HG03439 (cell line): ENCODE data around the gene MEF2D.

Experiments
- ATAC-seq: cut with Tn5 transposase; IDR thresholded peaks from one replicate; pipeline ENCODE4 v1.9.1; 2021; ENCODE audit warnings: mild to moderate bottlenecking, moderate library complexity; ENCODE audit not compliant: unreplicated experiment

The MEF2D gene

DNA sequence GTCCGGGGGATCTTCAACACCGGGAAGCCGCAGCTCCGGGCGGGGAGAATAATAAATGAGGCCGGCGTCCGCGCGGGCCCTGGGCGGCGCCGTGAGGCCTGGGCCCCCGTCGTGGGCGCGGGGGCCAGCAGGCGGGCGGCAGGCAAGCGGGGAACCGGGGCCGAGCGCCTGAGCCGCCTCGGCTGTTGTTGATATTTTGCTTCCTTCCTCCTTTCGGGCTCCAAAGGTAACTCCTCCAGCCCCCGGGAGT is at the start of gene MEF2D:
MEF2D (minus strand) TSS at position 233 of the 250 bp plus-strand sequence. CDS start 17,483 bp downstream, outside the sequence.
- ATAC-seq: no peak

DNA sequence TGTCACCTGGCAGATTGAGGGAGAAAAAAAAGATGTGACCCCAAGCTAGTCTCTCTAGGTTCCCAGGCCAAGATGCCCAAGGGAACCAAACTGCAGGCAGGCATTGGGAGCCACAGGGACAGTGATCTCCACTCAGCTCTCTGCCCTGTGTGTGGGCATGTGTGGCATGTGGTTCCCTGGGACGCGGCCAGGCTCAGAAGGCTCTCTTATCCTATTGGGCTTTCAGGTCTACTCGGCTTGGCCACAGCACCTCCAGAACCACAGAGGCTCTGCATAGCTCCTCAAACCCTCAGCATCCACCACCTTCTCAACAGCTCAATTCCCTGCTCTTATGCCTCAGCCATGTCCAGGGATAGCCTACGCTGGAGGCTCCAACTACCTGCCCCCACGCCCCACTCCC is 49.8 kb upstream of the MEF2D start:
- no peak for ATAC-seq

GRCh38 chr1:156549831-156550230 is 49.3 kb upstream of the MEF2D start:
- no peak for ATAC-seq

DNA sequence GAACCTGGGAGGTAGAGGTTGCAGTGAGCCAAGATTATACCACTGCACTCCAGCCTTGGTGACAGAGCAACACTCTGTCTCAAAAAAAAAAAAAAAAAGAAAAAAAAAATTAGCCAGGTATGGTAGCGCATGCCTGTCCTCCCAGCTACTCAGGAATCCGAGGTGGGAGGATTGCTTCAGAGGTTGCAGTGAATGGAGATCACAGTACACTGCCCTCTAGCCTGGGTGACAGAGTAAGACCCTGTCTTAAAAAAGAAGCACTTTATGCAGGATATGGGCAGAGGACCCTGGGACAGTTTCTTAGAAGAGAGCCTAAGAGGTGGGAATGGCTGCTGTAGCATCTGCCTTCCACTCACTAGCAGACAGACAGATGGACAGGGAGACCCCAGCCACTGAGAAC is 48.8 kb upstream of the MEF2D start:
- ATAC-seq: no peak

DNA sequence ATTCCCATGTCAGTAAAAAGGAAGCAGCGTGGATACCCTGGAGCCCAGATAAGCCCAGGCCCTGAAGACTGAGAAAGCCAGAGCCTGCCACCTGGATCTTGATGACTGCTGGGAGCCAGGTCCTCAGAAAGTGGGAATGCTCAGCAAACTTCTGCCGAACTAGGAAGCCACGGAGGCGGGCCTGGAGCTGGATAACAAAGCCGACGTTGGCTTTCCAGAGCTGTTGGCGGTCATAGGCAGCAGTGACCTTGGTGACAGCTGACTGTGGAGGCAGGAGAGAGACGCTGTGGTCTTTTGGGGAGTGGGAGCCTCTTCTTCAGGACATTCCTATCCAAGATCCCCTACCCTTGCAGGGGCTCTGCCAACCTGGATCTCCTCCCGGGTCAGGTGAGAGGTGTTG is 47.4 kb upstream of the MEF2D start:
- ATAC-seq: no peak

GRCh38 chr1:156547434-156547833 is 46.9 kb upstream of the MEF2D start:
- no peak for ATAC-seq

DNA sequence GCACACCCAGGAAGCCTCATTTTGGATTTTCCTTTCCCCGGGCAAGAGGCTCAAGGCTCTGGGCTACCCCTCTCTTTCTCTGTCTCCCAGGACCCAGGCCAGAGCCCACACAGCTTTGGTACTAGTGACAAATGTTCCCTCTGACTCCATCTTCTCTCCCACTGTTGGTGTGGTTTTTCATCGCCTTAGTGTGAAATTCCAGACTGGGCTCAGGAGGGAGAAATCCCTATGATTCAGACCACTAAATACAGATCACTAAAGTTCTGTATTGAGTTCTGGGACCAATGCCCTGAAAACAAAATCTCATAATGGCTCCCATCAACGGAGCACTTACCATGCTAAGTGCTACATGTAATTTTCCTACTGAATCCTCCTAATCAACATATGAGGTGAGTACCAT is 45.7 kb upstream of the MEF2D start:
- ATAC-seq: no peak

DNA sequence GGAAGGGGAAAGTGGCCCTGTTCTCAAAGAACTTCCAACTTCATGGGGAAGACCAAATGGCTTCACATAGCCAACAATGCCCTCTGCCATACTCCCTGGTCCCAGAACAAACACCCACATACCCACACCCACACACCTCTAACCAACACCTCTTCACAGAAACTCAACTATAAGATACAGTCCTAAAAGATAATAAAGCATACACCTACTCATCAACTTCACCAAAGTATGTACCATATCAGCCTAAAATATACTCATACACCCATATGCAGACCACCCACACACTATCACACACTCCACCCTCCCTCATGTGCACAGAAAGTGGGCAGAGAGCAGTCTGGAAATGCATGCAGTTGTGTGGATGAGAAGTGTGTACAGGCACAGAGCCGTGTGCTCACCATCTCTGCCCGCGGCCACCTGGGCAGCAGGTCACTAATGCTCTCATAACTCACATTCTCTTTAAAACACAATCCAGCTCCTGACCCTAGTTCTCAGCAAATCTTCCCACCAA is 44.1 kb upstream of the MEF2D start:
- ATAC-seq: no peak

DNA sequence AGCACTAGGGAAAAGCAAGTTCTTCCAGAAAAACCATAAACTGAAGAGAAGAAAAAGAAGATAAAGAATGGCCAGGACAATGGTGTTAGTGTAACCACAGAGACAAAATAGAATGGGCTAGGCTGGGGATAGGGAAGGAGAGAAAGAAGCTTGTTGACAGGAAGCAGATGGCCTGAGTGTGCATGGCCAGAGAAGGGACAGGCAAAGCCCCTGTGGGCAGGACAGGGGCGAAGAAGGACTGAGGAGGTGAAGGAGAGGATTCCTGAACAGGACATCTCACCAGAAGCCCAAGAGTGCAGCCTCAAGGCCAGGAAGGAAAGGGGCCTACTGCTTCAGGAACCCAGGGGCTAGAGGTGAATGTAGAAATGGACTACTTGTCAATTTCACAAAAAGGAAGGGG is 42.5 kb upstream of the MEF2D start:
- ATAC-seq: no peak

GRCh38 chr1:156540955-156541354 is 40.4 kb upstream of the MEF2D start:
- ATAC-seq: no peak

DNA sequence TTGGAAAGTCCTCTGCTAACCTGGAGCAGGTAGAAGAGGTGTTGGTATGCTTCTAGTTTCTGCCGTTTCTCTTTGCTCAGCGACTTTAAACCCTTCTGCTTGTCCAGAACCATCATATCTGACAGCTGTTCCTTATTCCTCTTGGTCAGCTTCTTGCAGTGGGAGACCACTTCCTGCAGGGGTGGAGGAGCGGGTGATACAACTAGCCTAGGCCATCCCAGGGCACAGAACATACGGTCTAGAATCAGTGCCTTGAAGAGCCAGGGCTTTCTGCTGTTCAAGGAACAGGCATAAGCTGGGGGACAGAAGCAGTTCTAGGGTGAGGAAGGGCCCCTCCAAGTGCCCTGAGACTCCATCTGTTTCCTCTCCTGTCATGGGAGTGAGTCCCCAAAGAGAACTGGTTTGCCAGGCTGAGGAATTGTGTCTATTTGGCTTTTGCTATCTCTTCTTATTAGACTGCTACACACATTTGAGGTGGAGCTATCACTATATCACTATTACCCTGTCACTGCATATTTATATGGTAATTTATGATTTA is 39.3 kb upstream of the MEF2D start:
- no peak for ATAC-seq

- no peak for ATAC-seq
These were observed 38.3 kb upstream of the MEF2D start for GRCh38 chr1:156538711-156539440.

DNA sequence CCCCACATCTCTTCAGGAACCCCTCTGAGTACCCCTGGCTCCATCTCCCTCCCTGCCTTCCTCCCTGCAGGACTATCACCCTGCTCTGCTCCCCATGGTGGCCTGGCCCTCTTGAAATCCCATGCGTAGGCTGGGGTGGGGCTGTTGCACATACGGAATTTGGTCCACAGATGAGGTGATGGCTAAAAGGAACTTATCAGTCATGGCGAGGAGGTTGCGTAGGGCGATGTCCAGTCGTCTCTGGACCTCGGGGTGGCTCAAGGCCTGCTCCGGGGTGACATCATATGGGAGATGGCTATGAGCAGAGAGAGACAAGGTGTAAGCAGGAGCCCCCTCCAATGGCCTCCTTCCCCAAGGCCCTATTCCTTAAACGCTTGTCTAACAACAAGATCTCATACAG is 36.5 kb upstream of the MEF2D start:
- ATAC-seq: no peak

- ATAC-seq: no peak
These were observed 34.0 kb upstream of the MEF2D start for GRCh38 chr1:156534424-156535060.

DNA sequence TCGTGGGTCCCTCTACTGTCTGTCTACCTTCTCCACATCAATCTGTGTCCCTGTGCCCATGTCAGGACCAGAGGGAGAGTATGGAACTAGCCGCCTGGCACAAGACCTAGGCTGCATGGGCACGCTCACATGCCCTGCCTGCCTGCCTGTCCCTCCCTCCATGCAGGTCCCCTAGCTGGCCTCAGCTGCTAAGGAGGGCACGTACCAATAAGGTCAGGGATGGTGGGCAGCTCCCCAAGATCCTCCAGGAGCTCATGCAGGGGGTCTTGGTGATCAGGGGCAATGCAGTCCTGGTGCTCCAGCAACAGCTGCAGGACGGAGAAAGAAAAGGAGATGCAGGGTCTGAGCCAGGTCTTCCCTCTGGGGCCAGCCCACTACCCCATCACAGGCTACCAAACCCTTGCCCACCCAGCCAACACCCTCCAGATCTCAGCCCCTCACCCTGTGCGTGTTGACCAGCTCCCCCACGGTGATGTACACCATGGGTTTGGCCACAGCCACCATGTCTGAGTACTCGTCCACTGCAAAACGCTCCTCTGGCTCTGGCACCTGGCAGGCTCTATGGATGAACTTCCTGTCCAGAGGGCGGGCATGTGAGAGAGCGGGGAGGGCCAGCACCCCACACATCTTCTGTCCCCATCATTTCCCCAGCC is 33.1 kb upstream of the MEF2D start:
- no peak for ATAC-seq

- no peak for ATAC-seq
These were observed 31.8 kb upstream of the MEF2D start for GRCh38 chr1:156532374-156532773.

GRCh38 chr1:156530006-156530405 is 29.4 kb upstream of the MEF2D start:
- no peak for ATAC-seq

DNA sequence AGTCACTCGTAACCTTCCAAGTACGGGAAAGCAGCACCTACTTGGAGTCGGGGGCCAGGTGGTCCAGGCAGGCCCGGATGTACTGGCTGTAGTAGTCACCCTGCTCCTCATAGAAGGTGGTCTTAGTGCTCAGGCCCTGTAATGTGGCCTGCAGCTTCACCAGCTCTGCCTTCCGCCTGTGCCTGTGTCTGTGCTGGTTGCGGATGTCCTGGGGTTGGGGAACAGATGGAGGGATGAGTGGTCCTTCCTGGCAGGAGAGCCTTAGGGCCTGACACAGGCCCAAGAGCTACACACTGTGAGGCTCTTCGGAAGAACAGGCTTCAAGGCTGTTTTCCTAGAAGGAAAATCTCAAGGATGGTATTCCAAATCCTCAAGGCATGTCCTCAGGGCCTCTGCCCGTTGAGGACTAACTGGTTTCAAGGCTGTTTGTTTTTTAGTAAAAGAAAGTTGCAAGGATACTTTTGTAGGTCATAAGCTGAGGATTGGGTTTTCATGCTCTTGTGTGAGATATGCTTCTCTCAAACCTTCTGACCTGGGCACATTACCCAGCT is 28.4 kb upstream of the MEF2D start:
- no peak for ATAC-seq

GRCh38 chr1:156528231-156528630 is 27.7 kb upstream of the MEF2D start:
- no peak for ATAC-seq

- ATAC-seq: no peak
These were observed 27.0 kb upstream of the MEF2D start for GRCh38 chr1:156527584-156527983.

DNA sequence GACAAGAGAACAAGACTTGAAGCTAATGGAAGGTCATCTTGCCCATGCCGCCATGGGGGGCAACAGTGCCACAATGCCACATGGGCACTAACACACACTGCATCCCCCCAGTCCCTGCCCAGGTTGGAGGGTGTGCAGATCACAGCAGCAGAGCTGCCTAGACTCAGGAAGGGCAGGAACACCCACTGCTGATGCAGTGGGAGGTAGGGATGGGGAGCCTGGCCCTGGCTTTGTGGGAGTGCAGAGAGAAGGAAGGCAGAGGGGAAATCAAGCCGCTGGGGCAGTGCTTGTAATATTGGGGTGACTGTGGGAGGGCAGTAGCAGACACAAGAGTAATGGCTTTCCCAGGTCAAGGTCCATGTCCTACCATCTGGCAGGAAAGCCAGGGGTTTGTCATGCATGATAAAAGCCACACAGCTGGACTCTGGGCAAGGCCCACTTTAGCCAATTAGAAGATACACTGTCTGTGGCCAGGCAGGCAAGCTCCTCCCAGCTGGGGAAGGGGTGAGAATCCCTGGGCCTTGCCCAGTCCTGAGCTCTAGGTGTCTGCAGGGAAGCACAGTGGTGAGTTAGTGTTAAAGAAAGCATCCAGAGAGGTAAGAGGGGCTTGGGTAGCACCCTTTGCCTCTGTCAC is 25.4 kb upstream of the MEF2D start:
- no peak for ATAC-seq
